Esophagus squamous epithelium (tissue), 4 donors: ENCODE results near the gene SMARCA4.

Experiments
- POLR2A ChIP-seq, 4 donors: fragments of 450-650 bp; IDR thresholded peaks; one replicate each; pipeline ENCODE4 v1.6.1; 2017; ENCODE audit warnings: antibody characterized with exemption in 4 of 4, mild to moderate bottlenecking in 4 of 4, moderate library complexity in 3 of 4
- TF ChIP-seq, protein P1 (sequence below), 6 experiments: fragments of 450-650 bp in 4 of 6; fragments of 200-600 bp in 2 of 6; sonication (generic) in 2 of 6; IDR thresholded peaks; one replicate each; pipeline ENCODE4 v1.5.1; 2016 to 2019; ENCODE audit warnings: antibody characterized with exemption in 6 of 6, mild to moderate bottlenecking in 4 of 6, moderate library complexity in 4 of 6

DNA sequence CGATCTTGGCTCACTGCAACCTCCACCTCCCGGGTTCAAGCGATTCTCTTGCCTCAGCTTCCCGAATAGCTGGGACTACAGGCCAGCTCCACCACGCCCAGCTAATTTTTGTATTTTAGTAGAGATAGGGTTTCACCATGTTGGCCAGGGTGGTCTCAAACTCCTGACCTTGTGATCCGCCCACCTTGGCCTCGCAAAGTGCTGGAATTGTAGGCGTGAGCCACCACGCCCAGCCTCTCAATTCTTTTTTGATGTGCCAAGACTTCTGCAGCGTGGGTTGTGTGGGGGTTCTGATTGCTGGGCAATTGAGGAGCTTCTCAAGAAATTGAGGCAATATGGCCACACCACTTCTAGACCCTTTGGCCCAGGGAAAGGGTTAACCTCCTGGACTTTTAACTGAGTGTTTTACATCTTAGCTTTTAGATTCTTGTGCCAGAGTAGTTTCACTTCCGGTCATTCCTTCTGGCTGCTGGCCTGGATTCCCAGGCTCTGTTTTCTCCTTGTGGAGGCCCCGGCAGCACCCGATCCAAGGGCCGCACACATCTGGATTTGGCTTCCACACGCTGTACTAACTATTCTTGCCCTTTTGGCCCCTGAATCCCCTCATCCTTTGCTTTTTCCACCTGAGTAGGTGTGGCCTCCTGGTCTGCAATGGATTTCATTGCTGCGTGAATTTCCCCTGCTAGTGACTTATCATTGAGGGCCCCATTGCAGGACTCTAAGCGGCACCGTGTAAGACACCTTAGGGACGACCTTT is 14.7 kb downstream of the SMARCA4 start:
- TF ChIP-seq, protein P1, sequence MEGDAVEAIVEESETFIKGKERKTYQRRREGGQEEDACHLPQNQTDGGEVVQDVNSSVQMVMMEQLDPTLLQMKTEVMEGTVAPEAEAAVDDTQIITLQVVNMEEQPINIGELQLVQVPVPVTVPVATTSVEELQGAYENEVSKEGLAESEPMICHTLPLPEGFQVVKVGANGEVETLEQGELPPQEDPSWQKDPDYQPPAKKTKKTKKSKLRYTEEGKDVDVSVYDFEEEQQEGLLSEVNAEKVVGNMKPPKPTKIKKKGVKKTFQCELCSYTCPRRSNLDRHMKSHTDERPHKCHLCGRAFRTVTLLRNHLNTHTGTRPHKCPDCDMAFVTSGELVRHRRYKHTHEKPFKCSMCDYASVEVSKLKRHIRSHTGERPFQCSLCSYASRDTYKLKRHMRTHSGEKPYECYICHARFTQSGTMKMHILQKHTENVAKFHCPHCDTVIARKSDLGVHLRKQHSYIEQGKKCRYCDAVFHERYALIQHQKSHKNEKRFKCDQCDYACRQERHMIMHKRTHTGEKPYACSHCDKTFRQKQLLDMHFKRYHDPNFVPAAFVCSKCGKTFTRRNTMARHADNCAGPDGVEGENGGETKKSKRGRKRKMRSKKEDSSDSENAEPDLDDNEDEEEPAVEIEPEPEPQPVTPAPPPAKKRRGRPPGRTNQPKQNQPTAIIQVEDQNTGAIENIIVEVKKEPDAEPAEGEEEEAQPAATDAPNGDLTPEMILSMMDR (IDR thresholded peaks at IDR 0.05), result no peak
- no peak for TF ChIP-seq POLR2A (IDR thresholded peaks at IDR 0.05)
